Nephron (organoid): ENCODE data around the gene TMEM205.

Experiments
- H3K27ac Mint-ChIP-seq, 3 experiments: 2 replicates each; pipeline ENCODE4 v1.8.0; 2020; ENCODE audit warnings: mixed read lengths in 3 of 3, mild to moderate bottlenecking in 2 of 3, moderate library complexity in 1 of 3
- H3K27me3 Mint-ChIP-seq: 2 replicates; pipeline ENCODE4 v1.8.0; 2021; ENCODE audit warnings: low read depth, mild to moderate bottlenecking, moderate library complexity, mixed read lengths
- H3K36me3 Mint-ChIP-seq: 2 replicates; pipeline ENCODE4 v1.8.0; 2020; ENCODE audit warnings: low read depth, mixed read lengths
- H3K4me1 Mint-ChIP-seq: 2 replicates; pipeline ENCODE4 v1.8.0; 2020; ENCODE audit warnings: mixed read lengths
- H3K4me3 Mint-ChIP-seq, 3 experiments: 2 replicates each; pipeline ENCODE4 v1.8.0; 2020; ENCODE audit warnings: mild to moderate bottlenecking in 3 of 3, mixed read lengths in 3 of 3, moderate library complexity in 2 of 3
- H3K9me3 Mint-ChIP-seq: 2 replicates; pipeline ENCODE4 v1.8.0; 2020; ENCODE audit warnings: mixed read lengths
- TF ChIP-seq, protein P1 (sequence below), 3 experiments: fragments of 200-600 bp; sonication (generic); IDR thresholded peaks; one replicate each; pipeline ENCODE4 v1.5.0; 2021; ENCODE audit warnings: antibody characterized with exemption in 3 of 3; ENCODE audit not compliant: unreplicated experiment in 3 of 3

Gene TMEM205

DNA sequence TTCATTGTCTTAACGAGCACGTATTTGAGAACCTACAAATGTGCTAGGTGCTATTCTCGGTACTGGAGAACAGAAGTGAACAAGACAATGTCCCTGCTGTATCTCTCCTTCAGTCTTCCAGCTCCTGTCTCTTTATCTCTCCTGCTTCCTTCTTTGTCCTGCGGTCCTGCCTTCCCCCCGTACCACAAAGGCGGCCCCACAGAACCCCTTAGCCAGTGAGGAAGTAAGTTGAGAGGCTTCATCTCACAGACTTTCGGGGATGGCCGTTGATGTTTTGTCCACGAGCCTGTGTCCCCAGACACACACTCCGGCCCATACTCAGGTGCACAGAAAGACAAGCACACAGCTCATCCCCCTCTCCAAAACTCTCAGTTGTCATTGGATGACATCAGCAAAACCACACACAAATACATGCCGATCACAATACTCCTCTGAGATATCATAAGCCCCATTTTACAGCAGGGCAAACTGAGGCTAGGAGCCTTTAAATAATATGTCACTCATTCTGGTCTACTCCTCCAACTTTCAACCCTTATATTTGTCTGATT is 27.9 kb upstream of the TMEM205 start:
- Mint-ChIP-seq H3K4me3 (no peak overlapping the region), H3K27ac (peak overlapping the region in 1 of 3 experiments; percentile 67), H3K9me3 (no peaks in the 10 kb centered on the region), H3K4me1 (peaks cover 7% of the 10 kb centered on the region), H3K27me3 (no peaks in the 10 kb centered on the region), H3K36me3 (peaks cover 4% of the 10 kb centered on the region)
- TF ChIP-seq, protein P1, sequence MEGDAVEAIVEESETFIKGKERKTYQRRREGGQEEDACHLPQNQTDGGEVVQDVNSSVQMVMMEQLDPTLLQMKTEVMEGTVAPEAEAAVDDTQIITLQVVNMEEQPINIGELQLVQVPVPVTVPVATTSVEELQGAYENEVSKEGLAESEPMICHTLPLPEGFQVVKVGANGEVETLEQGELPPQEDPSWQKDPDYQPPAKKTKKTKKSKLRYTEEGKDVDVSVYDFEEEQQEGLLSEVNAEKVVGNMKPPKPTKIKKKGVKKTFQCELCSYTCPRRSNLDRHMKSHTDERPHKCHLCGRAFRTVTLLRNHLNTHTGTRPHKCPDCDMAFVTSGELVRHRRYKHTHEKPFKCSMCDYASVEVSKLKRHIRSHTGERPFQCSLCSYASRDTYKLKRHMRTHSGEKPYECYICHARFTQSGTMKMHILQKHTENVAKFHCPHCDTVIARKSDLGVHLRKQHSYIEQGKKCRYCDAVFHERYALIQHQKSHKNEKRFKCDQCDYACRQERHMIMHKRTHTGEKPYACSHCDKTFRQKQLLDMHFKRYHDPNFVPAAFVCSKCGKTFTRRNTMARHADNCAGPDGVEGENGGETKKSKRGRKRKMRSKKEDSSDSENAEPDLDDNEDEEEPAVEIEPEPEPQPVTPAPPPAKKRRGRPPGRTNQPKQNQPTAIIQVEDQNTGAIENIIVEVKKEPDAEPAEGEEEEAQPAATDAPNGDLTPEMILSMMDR (IDR thresholded peaks at IDR 0.05; ENCODE audit: unreplicated experiment in 3 of 3) = no peak

DNA sequence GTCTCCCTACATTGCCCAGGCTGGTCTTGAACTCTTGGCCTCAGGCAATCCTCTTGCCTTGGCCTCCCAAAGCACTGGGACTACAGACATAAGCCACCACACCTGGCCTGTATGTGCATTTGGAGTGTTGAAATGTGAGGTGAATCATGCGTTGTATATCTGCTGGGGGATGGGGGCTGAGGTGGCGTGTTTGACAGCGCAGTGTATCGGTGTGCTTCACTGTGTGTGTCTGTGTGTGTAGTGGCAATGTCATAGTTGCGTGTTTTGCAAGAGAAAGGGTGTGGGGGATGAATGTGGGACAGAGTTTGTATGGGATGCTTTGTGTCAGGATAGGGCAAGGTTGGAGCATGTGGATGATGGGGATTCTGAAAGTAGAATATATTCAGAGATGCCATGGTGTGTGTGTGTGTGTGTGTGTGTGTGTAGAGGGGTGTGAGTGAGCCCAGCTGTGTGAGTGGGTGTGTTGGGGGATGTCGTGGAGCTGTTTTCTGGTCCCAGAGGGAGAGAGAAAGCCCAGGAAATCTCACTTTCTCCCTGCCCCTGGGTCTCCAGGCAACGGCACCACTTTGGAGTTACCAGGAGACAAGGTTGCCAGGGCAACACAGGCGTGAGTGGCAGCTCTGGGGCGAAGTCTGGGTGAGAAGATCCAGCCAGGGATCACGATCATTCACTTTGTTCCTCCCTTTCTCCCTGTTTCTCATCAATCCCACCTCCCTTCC is 27.3 kb upstream of the TMEM205 start:
- H3K36me3 Mint-ChIP-seq = peaks cover 4% of the 10 kb centered on the region
- H3K27me3 Mint-ChIP-seq = no peaks in the 10 kb centered on the region
- H3K27ac Mint-ChIP-seq = peak overlapping the region in 2 of 3 experiments; percentile 17 to 67
- H3K4me3 Mint-ChIP-seq = no peak overlapping the region
- TF ChIP-seq, protein P1 (IDR thresholded peaks at IDR 0.05; ENCODE audit: unreplicated experiment in 3 of 3) = no peak
- H3K4me1 Mint-ChIP-seq = peaks cover 7% of the 10 kb centered on the region
- no peaks in the 10 kb centered on the region for H3K9me3 Mint-ChIP-seq

DNA sequence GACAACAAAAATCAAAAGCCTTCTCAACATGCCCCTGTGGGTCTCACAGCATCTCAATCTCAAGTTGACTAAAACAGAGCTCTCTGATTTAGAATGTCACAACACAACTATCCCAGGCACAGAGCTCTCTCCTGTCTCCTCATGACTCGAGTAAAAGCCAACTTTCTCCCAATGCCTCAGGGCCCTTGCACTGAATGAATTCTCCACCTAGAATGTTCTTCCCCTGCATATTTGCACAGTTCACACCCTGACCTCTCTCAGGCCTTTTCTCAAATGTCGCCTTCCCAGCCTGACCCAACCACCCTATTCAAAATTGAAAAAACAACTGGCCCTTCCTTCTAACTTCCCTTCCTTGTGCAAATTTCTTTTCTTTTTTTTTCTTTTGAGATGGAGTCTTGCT is 24.7 kb upstream of the TMEM205 start:
- TF ChIP-seq, protein P1 (IDR thresholded peaks at IDR 0.05; ENCODE audit: unreplicated experiment in 3 of 3) = no peak

DNA sequence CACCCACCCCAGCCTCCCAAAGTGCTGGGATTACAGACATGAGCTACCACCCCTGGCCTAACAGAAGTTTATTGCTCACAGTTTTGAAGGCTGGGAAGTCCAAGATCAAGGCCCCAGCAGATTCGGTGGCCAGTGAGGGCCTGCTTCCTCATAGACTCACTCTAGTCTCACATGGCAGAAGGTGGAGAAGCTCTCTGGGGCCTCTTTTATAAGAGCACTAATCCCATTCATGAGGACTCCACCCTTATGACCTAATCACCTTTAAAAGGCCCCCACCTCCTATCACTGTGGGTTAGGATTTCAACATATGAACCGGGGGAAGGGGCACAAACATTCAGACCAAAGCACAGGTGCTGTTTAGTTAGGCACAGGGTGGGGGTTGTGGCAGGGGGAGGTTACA is 21.5 kb upstream of the TMEM205 start:
- Mint-ChIP-seq H3K36me3 (peaks cover 4% of the 10 kb centered on the region), H3K27ac (no peak overlapping the region), H3K4me1 (no peaks in the 10 kb centered on the region), H3K4me3 (no peak overlapping the region), H3K27me3 (no peaks in the 10 kb centered on the region), H3K9me3 (no peaks in the 10 kb centered on the region)
- TF ChIP-seq, protein P1 (IDR thresholded peaks at IDR 0.05; ENCODE audit: unreplicated experiment in 3 of 3) = no peak

More for the DNA sequence above, 24.7 kb upstream of the TMEM205 start:
- Mint-ChIP-seq H3K4me1 (no peaks in the 10 kb centered on the region), H3K27me3 (no peaks in the 10 kb centered on the region), H3K36me3 (no peaks in the 10 kb centered on the region), H3K27ac (no peak overlapping the region), H3K9me3 (no peaks in the 10 kb centered on the region), H3K4me3 (no peak overlapping the region)

DNA sequence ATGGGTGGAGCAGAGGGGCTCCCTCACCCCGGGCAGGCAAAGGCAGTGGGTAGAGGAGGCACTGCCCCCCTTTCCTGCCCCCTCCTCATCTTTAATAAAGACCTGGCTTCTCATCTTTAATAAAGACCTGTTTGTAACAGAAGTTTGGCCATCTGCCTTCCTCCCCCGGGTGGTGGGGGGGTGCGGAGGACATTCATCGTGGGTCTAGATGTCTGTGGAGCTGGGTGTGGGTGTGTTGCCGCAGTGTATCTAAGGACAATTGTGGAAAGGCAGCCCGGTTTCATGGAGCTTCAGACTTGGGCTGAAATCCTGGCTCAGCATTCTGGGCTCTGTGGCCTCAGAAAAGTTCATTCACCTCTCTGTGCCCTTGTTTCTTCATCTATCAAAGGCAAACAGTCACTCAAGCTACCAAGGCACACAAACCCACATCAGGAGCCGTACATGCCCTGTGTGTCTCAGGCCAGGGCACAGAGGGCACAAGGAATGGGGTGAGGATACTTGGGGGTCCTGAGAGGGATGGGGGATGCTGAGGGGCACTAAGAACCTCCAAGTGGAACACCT is 19.6 kb upstream of the TMEM205 start:
- TF ChIP-seq, protein P1 (IDR thresholded peaks at IDR 0.05; ENCODE audit: unreplicated experiment in 3 of 3) = no peak
- Mint-ChIP-seq H3K4me1 (no peaks in the 10 kb centered on the region), H3K4me3 (no peak overlapping the region), H3K27me3 (peaks cover 5% of the 10 kb centered on the region), H3K27ac (no peak overlapping the region), H3K36me3 (peaks cover 10% of the 10 kb centered on the region), H3K9me3 (no peaks in the 10 kb centered on the region)
